ENCODE results near the gene LRRC39.
"Not testable (repeated sequence)": the region's sequence is repeated elsewhere in the genome, so short reads cannot be mapped to it uniquely, and the experiment has no call there.

The LRRC39 gene

DNA sequence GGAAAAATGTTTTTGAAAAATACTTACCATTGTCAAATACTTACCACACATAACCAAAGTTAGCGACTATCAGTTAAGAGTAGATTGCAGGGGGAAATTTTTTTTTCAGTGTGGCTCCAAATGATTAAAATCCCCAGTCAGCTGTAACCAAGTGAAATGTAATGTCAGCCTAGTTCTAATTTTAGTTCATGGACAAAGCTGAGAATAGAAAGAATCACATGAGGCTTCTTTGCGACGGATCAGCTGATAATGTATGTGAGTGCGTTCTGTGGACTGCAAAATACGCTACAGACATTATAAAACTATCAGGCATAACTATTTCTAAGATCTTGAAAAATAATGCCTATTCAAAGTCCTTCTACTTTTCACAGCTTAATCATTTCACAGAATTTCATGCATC lies at the start of gene LRRC39:
TSS of gene LRRC39 (minus strand) at position 166 of the 400 bp plus-strand sequence. CDS start 9,740 bp downstream, outside the sequence.
- DNase-seq: no peak

DNA sequence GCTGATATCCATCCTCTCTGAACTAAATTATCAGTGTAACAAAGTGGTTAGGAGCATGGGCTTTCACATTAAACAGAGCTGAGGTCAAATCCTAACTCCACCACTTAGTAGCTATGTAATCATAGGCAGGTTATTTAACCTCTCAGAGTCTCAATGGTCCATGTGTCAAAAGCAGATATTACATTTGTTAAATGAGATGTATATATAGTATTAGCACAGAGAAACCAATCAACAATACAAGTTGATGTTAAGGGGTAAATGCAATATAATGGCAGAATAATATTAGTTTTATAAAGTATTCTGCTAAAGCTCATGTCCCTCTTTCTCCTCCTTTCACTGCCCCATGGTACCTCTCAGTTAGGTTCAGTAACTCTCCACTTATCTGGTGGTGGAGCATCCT lies 44.4 kb upstream of the LRRC39 start:
- no peak for DNase-seq

GRCh38 chr1:100219883-100220282 lies 41.8 kb upstream of the LRRC39 start:
- DNase-seq: no peak

- no peak for DNase-seq
Observed at GRCh38 chr1:100219457-100219856, 41.4 kb upstream of the LRRC39 start.

- no peak for DNase-seq
Observed at GRCh38 chr1:100217834-100218233, 39.8 kb upstream of the LRRC39 start.

GRCh38 chr1:100215101-100215500 lies 37.0 kb upstream of the LRRC39 start:
- no peak for DNase-seq

GRCh38 chr1:100213141-100213540 lies 35.1 kb upstream of the LRRC39 start:
- no peak for DNase-seq

DNA sequence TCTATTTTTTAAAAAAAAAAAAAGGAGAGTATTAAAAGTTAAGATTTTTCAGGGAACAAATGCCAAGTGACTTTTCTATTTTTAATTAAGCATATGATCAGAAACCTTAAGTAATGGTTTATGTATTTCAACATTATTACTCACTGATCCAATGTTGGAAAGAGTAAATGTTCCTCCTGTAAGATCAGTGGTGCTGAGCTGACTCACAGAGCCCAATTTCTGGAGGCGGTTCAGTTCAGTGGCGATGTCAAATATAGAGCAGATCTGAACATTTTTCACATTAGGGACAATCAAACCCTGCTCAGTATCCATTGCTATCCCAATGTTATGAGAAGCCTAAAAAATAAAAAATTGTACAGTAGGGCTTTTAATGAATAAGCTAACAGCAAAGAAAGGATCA lies 28.2 kb upstream of the LRRC39 start:
- DNase-seq: no peak

DNA sequence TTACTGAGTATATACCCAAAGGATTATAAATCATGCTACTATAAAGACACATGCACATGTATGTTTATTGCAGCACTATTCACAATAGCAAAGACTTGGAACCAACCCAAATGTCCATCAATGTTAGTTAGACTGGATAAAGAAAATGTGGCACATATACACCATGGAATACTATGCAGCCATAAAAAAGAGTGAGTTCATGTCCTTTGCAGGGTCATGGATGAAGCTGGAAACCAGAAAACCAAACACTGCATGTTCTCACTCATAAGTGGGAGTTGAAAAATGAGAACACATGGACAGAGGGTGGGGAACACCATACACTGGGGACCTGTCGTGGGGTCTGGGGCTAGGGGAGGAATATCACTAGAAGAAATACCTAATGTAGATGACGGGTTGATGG lies 27.5 kb upstream of the LRRC39 start:
- not testable (repeated sequence) for DNase-seq

- not testable (repeated sequence) for DNase-seq
Observed at GRCh38 chr1:100205103-100205502, 27.0 kb upstream of the LRRC39 start.

GRCh38 chr1:100202703-100203102 lies 24.6 kb upstream of the LRRC39 start:
- DNase-seq: not testable (repeated sequence)

GRCh38 chr1:100200060-100200459 lies 22.0 kb upstream of the LRRC39 start:
- DNase-seq: not testable (repeated sequence)

DNA sequence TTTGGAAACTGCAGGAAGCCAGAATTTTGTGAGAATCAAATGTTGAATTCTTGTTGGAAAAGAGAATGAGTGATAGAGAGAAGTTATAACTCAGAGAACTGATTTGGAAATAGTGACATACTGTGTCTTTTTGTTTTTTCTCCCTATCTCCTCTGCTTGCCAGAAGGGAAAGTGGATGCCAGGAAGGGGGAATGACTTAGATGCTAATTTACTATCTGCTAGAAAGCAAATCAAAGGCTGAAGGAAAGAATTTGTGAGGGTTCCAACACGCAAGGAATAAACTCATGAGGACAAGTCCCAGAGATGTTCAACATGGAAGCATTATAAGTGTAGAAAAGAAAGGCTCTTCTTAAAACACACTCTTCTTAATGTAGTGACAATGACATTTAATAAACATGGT lies 20.5 kb upstream of the LRRC39 start:
- no peak for DNase-seq

- DNase-seq: no peak
Observed at GRCh38 chr1:100188617-100189016, 10.6 kb upstream of the LRRC39 start.

DNA sequence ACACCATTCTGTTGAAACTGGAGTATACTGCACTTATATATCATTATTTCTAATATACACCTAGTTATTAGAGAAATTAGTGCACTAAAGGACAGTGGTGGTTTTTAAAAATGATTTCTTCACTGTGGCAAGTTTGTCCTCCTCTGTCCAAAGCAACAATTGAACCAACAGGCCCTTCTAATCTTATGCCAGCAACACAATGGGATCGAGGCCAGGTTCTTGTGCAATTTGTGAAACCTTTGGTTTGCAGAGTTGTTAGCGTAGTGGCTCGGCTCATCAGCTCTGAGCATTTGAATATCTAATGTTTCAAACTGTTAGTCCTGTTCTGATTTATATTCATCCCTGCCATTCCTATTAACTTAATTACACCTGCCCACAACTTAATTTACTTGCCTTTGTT lies 9.9 kb upstream of the LRRC39 start:
- no peak for DNase-seq

DNA sequence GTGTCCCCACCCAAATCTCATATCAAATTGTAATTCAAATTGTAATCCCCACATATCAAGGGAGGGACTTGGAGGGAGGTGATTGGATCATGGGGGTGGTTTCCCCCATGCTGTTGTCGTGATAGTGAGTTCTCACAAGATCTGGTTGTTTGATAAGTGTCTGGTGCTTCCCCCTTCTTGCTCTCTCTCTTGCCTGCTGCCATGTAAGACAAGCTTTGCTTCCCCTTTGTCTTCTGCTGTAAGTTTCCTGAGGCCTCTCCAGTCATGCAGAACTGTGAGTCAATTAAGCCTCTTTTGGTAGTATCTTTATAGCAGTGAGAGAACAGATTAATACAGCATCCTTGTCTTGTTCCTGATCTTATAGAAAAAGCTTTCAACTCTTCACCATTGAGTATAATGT lies 6.5 kb upstream of the LRRC39 start:
- DNase-seq: no peak

DNA sequence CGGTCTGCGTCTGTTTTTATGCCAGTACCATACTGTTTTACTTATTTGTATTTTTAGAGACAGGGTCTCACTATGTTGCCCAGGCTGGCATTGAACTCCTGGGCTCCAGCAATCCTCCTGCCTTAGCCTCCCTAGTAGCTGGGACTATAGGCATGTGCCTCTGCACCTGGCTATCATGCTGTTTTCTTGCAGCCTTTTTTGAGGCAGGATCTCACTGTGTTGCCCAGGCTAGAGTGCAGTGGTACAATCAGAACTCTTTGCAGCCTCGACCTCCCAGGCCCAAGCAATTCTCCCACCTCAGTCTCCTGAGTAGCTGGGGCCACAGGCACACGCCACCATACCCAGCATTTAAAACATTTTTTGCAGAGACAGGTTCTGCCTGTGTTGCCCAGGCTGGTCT lies 5.3 kb upstream of the LRRC39 start:
- no peak for DNase-seq

DNA sequence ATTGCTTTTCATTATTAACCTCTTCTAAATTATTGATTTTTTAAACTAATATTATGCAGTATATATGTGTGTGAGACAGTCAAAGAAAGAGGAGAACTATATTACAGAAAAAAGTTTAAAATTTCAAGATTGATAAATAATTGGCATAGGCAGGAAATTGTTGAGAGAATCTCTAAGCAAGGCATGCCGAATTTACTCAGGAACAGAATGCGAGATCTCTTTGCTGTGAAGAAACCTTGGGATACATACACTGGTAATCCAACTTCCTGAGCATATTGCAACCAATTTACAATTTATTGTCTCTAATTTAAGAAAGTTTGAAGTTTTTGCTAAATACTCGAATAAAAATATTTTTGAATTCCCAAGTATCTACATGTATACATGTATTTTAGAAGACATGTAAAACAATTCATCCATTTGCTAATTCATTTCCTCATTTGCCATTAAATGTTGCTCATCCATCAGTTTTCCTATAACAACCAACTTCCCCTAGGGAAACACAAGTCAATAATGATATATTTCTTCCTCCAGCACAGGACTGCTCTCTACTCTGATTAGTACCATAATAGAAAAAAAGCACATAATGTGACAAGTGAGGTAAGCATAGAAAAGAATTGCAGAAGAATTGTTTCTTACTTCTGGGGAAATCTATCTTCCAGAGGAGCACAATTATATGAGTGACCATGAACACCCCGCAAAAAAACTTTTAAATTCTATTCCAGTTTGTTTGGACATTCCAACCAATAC lies 588 bp downstream of the LRRC39 start:
- DNase-seq: no peak

GRCh38 chr1:100168051-100168450 lies 10.0 kb downstream of the LRRC39 start:
- DNase-seq: no peak

- DNase-seq: no peak
Observed at GRCh38 chr1:100164702-100165101, 13.4 kb downstream of the LRRC39 start.

DNA sequence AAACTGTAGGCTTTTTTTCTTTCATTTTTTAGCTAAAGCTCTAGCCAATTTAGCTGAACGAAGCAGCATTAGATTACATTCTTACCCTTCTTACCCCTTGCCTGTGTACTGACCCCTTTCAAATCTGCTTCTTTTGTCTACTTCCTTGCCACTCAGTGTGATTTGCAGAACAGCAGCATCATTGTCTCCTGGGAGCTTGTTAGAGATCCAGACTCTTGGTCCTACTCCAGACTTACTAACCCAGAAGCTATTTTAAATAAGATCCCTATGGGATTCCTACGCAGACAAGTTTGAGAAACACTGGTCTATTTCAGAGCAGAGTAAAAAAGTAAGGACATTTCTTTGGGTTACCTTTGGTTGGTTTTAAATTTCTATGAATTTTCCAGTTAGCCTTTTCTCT lies 13.8 kb downstream of the LRRC39 start:
- DNase-seq: no peak

GRCh38 chr1:100162881-100163280 lies 15.2 kb downstream of the LRRC39 start:
- DNase-seq: no peak

DNA sequence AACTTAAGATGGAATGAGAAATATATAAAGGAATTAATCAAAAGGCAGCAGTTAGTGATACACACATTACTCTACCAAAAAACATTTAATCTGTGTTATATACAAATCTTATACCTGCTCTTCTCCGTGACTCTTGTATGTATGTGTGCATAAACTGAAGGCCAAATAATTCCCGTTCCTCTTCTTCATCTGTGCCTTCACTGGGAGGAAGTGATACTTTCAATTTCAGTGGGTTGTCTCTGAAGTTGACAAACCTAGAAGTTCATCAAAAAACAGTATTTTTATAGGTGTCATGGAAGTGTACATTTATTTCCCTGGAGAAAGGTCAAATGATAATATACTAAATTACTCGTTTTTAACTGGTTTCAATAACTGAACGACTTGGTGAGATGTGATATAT lies 25.8 kb downstream of the LRRC39 start:
- DNase-seq: no peak

- DNase-seq: no peak
Observed at GRCh38 chr1:100151679-100152078, 26.4 kb downstream of the LRRC39 start.

GRCh38 chr1:100147875-100148274 lies 30.2 kb downstream of the LRRC39 start:
- no peak for DNase-seq

Data from CD4-positive, alpha-beta T cell treated with Interleukin-21 for 1 hour (primary cell).